GM19328 (cell line): ENCODE results near the gene PROSER3.

Experiments
- ATAC-seq: cut with Tn5 transposase; IDR thresholded peaks from one replicate; pipeline ENCODE4 v1.9.1; 2021; ENCODE audit warnings: mild to moderate bottlenecking, moderate library complexity; ENCODE audit not compliant: unreplicated experiment

The PROSER3 gene

DNA sequence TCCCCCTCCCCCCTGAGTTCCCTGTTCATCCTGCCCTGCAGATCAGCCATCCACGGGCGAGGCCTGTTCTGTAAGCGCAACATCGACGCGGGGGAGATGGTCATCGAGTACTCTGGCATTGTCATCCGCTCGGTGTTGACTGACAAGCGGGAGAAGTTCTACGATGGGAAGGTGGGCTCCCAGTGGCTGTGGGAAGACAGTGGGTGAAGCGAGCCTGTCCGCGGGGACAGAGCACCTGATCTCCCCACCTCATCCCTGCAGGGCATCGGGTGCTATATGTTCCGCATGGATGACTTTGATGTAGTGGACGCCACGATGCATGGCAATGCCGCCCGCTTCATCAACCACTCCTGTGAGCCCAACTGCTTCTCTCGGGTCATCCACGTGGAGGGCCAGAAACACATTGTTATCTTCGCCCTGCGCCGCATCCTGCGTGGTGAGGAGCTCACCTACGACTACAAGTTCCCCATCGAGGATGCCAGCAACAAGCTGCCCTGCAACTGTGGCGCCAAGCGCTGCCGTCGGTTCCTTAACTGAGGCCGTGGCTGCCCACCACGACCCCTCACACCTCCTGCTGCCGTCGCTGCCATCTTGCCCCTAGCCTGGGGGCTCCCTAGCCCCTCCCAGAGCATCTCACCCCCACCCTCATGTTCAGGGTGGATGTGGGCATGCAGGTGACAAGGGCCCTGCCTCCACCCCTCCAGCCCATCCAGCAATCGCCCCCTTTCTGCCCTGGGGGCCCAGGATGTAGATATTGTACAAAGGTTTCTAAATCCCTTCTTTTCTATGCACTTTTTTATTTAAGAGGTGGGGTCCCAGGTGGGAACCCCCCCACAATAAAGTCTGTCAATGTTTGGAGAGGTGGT lies 19.7 kb upstream of the PROSER3 start:
- ATAC-seq = no peak

- ATAC-seq = no peak
Measured at GRCh38 chr19:35738887-35739229, 19.1 kb upstream of the PROSER3 start.

DNA sequence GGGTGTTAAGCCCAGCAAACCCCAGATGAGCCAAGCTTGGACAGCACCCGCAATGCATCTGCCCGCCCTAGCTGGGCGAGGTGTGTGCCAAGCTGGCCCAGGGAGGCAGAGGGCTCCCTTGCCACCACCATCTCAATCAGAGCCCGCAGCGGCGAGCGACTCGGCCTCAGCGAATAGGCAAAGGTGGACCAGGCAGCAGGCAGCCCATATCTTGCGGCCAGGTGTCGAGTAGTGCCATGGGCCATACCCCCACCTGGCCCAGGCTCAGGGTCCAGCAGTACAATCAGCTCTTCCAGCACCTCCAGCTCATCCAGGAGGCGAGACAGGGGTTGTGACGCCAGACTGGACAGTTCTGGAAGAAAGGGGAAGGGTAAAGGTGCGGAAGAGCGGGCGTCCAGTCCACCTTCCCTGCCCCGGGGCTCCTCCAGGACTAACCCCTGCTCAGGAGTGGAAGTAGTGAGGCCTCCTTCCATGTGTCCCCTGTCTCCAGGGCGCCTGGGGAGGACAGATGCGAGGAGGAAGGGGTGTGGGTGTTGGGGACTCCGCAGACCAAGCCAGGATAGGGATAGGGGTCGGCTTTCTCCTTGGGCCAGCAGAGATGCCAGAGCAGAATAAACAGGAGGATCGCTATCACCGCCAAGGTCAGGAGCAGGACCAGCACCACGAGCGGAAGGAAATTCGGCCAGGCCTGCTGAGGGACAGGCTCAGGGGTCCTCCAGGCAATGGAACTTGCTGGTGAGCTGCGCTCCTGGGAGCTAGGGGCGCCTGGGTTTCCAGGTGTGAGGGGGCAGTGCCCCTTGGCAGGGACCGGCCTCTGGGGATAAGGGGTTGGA lies 18.5 kb upstream of the PROSER3 start:
- ATAC-seq = no peak

- peak; percentile 22 for ATAC-seq
Measured at GRCh38 chr19:35740108-35740422, 17.9 kb upstream of the PROSER3 start.

DNA sequence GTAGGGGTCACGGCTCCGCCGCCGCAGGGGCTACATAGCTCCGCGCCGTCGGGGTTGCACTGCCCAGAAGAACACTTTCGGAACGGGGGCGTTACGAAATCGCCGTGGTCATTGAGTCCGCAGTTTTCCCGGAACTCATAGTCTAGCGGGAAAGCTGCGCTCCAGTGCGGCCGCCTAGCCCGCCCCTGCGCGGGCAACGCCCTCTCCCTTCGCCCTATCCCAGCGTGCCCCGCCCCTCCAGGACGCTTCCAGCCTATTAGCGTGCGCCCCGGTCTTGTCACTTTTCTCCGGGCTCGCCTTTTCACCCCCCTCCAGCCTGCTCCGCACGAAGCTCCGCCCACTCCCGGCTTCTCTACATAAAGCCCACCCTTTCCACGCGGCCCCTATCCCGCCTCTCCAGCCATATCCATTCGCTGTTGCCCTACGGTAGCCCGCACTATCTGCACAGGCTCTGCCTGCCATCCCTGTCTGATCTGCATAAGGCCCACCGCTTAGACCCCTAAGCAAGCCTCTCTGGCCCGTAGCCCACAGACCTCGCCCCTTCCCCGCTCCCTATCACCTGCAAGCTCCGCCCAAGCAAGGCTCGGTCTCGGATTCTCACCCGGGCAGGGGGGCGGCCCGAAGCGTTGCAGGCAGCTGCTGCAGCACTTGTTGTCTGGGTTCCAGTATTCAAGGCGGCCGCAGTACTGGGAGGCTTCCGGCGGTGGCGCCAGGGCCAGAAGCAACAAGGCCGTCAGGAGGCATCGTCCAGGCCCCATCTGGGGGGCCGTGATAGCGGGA lies 17.4 kb upstream of the PROSER3 start:
- peak; percentile 54 for ATAC-seq

GRCh38 chr19:35741203-35741515 lies 16.8 kb upstream of the PROSER3 start:
- no peak for ATAC-seq

DNA sequence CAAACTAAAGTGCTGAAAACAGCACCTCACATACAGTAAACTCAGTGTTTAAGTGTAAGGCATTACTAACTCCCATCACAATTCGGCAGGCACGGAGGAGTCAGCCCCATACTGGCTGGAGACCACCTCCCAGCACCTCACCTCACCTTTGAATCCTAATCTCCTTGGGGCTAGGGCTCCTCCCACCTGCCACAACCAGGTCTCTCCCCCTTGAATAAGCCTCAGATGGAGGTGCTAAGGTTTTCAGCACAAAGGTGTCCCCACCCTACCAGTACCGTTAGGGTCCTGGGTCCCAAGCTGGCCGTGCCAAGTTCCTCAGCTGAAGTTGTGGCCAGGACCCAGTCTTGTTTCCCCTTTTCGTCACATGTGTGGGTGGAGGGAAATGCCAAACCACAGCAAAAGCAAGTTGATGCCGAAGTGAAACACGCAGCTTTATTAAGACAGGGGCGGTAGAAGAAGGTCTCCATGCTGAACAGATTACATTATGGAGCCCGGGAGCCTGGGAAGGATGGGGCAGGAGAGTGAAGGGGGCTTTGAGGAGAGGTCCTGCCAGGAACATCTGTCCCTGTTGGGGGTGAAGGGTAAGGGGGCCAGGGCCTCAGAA lies 15.8 kb upstream of the PROSER3 start, which contains the start of gene IGFLR1:
Gene IGFLR1 (minus strand): TSS at position 332 of the 604 bp plus-strand sequence. CDS start 1,272 bp downstream, outside the sequence.
- no peak for ATAC-seq

GRCh38 chr19:35743640-35744429 lies 14.1 kb upstream of the PROSER3 start:
- ATAC-seq = no peak

DNA sequence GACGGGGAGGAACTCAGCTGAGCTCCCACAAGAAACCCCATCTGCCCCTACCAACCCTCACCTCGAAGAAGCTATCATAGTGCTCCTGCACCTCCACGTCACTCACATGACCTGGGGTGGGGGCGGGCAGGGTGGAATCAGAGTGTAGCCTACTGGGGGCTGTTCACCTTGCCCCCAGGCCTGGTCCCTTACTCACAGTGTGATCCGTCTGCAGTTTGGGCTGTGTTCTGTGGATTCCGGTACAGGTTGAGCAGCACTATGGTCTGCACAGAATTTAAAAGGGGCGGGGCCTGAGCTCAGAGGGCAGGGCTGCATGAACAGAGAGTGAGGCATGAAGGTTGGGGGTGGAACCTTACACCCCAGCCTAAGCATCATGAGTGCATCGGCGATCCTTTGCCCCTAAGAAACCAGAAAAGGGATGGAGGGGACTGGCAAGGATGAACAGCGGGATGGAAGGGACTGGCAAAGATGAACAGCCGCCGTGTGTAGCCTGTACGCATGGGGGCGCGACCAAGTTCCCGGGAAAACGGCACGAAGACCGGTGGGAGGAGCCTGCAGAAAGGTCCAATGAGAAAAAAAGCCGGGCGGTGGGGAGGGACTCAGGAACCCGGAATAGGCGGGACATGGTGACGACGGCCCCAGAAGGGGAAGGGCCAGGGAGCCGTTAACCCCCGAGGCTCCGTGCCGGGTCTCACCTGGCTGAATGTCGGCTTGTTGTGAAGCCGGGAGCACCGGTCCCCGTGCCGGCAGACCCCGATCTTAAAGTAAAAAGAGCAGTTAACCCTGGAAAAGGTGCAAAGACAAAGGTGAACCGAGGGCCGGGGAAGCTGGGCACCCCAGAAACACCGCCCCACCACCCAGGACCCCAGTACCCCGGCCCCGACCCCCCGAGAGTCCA lies 13.3 kb upstream of the PROSER3 start:
- no peak for ATAC-seq

- ATAC-seq = peak; percentile 37
Measured at GRCh38 chr19:35745328-35746086, 12.5 kb upstream of the PROSER3 start, which contains the start of the genes PSENEN and U2AF1L4. Gene PSENEN (plus strand): TSS chr19:35745651. CDS start chr19:35745931, 280 bp downstream. Gene U2AF1L4 (minus strand): TSS chr19:35745418. CDS start chr19:35745391, 27 bp downstream.

- ATAC-seq = no peak
Measured at GRCh38 chr19:35746087-35746462, 11.9 kb upstream of the PROSER3 start.

DNA sequence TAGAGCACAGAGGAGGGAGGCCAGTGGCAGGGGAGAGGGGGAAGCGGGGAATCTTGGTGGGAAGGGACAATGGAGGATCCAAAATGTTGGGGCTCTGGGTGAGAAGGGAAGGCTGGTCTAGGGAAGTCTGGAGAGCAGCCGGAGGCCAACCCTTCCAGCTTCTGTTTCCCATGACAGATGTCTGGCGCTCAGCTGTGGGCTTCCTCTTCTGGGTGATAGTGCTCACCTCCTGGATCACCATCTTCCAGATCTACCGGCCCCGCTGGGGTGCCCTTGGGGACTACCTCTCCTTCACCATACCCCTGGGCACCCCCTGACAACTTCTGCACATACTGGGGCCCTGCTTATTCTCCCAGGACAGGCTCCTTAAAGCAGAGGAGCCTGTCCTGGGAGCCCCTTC lies 11.4 kb upstream of the PROSER3 start:
- no peak for ATAC-seq

DNA sequence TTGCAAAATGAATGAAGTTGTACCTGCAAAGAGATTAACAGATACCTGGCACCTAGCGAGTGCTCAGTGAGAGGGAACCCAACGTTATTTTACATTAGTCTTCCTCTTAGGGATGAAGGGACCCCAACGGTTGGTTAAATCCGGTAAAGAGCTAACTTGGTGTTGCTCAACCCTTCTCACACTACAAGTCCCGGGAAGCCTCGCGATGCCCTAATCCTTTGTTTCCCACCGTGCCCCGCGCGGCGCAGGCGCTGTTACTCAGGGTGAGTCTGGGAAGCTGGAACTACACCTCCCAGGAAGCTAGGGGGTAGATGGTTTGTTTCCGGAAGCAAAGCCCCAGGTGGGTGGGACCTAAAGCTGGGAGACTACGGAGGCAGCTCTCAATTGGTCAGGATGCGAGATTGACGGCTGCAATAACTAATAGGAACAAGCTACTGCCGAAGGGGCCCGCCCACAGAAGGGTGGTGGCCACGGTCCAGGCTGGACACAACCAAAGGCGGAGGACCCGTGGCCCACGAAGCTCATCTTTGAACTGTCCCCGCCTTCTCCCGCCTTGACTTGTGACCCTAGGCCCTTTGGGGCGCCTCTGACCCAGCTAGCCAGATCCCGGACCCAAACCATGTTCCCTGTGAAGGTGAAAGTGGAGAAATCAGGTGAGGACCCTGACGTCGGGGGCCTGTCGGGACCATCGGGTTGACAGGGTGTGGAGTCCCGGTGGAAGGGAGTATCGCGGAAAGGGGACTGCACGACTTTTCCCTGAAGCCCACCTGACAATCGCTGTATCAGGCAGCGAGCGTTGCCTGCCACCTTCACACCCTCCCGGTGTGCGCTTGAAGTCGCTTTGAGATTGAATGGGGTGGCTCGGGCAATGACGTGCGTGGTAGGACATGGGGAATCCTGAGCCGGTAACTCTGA lies 9.6 kb upstream of the PROSER3 start, which contains the start of gene LIN37:
Gene LIN37 (plus strand): TSS at position 471 of the 915 bp plus-strand sequence. CDS start 149 bp downstream, at position 620.
- ATAC-seq = peak; percentile 72

- no peak for ATAC-seq
Measured at GRCh38 chr19:35750167-35750566, 7.8 kb upstream of the PROSER3 start.

DNA sequence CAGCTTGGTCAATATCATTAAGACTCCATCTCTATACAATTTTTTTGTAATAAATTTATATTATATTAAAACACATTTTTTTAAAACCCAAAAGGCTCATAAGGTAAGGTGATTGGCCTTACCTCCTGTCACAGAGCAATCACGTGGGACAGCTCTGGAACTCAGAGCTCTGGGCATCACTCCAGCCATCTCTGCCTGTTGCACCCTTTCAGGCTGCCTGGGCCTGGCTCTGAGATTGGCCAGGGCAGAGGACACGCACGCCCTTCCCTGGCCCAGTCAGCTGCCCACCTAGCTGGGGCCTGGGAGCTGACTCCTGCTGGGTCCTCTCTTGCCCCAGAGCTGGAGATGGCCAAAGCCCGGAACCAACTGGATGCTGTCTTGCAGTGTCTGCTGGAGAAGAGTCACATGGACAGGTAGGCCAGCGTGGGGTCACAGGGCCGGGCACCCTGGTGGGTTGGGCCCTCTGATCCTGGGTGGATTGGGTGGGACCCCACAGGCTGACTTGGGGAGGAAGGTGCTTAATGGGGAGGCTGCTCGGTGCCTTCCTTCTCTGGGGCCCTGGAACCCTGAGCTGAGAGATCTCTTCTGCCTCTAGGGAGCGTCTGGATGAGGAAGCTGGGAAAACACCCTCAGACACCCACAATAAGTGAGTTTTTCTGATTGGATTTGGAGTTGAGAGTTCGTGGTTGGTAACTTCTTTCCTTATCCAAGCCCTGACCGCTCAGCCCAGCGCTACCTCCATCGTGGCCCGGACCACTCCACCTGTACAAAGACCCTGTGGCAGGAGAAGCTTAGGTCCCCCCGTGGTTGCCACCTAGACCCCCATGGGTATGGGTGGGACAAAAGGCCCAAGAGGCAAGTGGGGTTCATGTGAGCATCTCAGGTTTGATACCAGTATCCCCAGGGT lies 5.9 kb upstream of the PROSER3 start:
- ATAC-seq = no peak

GRCh38 chr19:35752746-35753350 lies 5.1 kb upstream of the PROSER3 start:
- ATAC-seq = no peak
